Heart left ventricle (tissue), 16 donors: ENCODE results near the gene DMBT1. TPM values are rescaled to one million over a fixed set of nuclear protein-coding genes. Genes with fewer than 3 reads are reported as not detected.

Experiments
- ATAC-seq, 4 donors: fragments of 200-7000 bp; cut with Tn5 transposase; one replicate each; pipeline ENCODE4 v1.9.1; 2020 to 2022; ENCODE audit warnings: moderate library complexity in 4 of 4, mild to moderate bottlenecking in 3 of 4, moderate number of reproducible peaks in 1 of 4
- DNase-seq, 5 donors: peaks; one replicate each; pipeline ENCODE4 v3.0.0-alpha.2; 2020
- H3K27ac ChIP-seq, 12 donors: fragments of 200-600 bp; sonication (generic) in 4 of 12; one replicate each; pipeline versions ENCODE4 v1.5.0 to v1.8.0; 2016 to 2022; ENCODE audit warnings: mild to moderate bottlenecking in 2 of 12
- H3K27me3 ChIP-seq, 9 donors: fragments of 200-600 bp; sonication (generic) in 2 of 9; one replicate each; pipeline versions ENCODE4 v1.5.1 to v1.8.0; 2016 to 2022; ENCODE audit warnings: mild to moderate bottlenecking in 3 of 9
- H3K36me3 ChIP-seq, 9 donors: fragments of 200-600 bp; sonication (generic) in 2 of 9; one replicate each; pipeline versions ENCODE4 v1.5.0 to v1.8.0; 2018 to 2022; ENCODE audit warnings: mild to moderate bottlenecking in 2 of 9
- H3K4me1 ChIP-seq, 12 donors: fragments of 200-600 bp; sonication (generic) in 4 of 12; one replicate each; pipeline versions ENCODE4 v1.5.0 to v1.8.0; 2016 to 2022; ENCODE audit warnings: mild to moderate bottlenecking in 3 of 12
- H3K4me3 ChIP-seq, 12 donors: fragments of 200-600 bp; sonication (generic) in 4 of 12; one replicate each; pipeline versions ENCODE4 v1.5.0 to v1.8.0; 2017 to 2022; ENCODE audit warnings: mild to moderate bottlenecking in 9 of 12, moderate library complexity in 4 of 12
- H3K9me3 ChIP-seq, 12 donors: fragments of 200-600 bp; sonication (generic) in 4 of 12; one replicate each; pipeline versions ENCODE4 v1.5.0 to v1.8.0; 2016 to 2022; ENCODE audit warnings: mild to moderate bottlenecking in 1 of 12
- CTCF ChIP-seq, 12 donors: fragments of 200-600 bp; sonication (generic) in 4 of 12; IDR thresholded peaks; one replicate each; pipeline versions ENCODE4 v1.5.0 to v1.8.0; 2018 to 2022; ENCODE audit warnings: antibody characterized with exemption in 12 of 12, mild to moderate bottlenecking in 5 of 12
- POLR2A ChIP-seq, 2 donors: fragments of 450-650 bp; IDR thresholded peaks; one replicate each; pipeline ENCODE4 v1.6.1; 2017; ENCODE audit warnings: antibody characterized with exemption in 2 of 2, mild to moderate bottlenecking in 2 of 2, moderate library complexity in 2 of 2
- WGBS, 4 donors: extraction: QIAGEN DNeasy Blood & Tissue Kit in 2 of 4; methylation state at CpG; one replicate each; pipeline versions ENCODE4 v1.1.5 to v1.1.7; 2013 to 2018; 5-methylcytosine and 5-hydroxymethylcytosine counted together
- intact Hi-C, 10 donors: fragments of 100-400 bp; cut with DNase I; formaldehyde crosslinking; loops; one replicate each; pipeline versions ENCODE4 v1.11.1 to v1.14.2; 2022
- polyA plus RNA-seq, 2 donors: library from polyadenylated mRNA; stranded (reverse); fragments of 200-250 nt; gene quantifications; one replicate each; pipeline ENCODE4 v1.2.3, GENCODE V29; 2013
- total RNA-seq, 9 donors: library from RNA; depleted of rRNA in 2 of 9; stranded (reverse); fragments of >200 nt in 2 of 9; fragmentation: NEBNext Ultra II Directional in 3 of 9; extraction: Animal tissue kit (Norgen Biotek cat#: 25700) in 3 of 9; gene quantifications; one replicate each; pipeline versions ENCODE4 v1.1.0 to v1.2.4, GENCODE V29; 2016 to 2023
- donor health status: ischemic (EF 13 %, LVEDD 7.1; RV severe dilation, severe dysfunction).
- donor health status: healthy with polysubstance abuse.
- donor health status: DM: no; HTN: yes; CAD: no.
- donor health status: DM: no; HTN: no; CAD: no.
- donor health status: ischemic (EF 25% LVEDD 6.9; RV normal size, moderate dysfunction).
- donor health status: ischemic (EF 25% LVEDD 5.7; RV mildly dilated, moderate dysfunction).
- donor health status: healthy.
- donor health status: DM: yes; HTN: yes; CAD: no.
- donor health status: ischemic (EF 35%, LVEDD 5.7; RV mildly dilated, moderate dysfunction).
- donor health status: nonischemic (EF 11% LVEDD 7.7; RV severe dilation, severe dysfunction).
- donor health status: DM: yes; HTN: yes; CAD: no.
- donor health status: PGD.
- donor health status: ischemic (EF 29% LVEDD 5.4; RV normal size, mild dysfunction).
- donor health status: nonischemic (EF 23%, LVEDD 6.1; RV moderate dilation, normal function).

The DMBT1 gene
- total and polyA plus RNA-seq, 11 donors = 0.04 to 0.49 (median 0.10) TPM; not detected in 5

GRCh38 chr10:122672655-122673054 is 112.1 kb downstream of the DMBT1 start:
- intact Hi-C loops = no loop called here
- no peak overlapping the region for H3K4me3 ChIP-seq
- peaks cover 0 to 15% (median 3%) of the 10 kb centered on the region in 12 donors for H3K4me1 ChIP-seq
- no peaks in the 10 kb centered on the region for H3K27me3 ChIP-seq
- ATAC-seq = no peak
- WGBS, 4 donors = 91 to 98% (median 95%) methylated on average over 4 of the region's 4 CpGs
- H3K27ac ChIP-seq = no peak overlapping the region
- H3K9me3 ChIP-seq = no peaks in the 10 kb centered on the region
- no peak for DNase-seq
- TF ChIP-seq CTCF (IDR thresholded peaks at IDR 0.05) (no peak), POLR2A (IDR thresholded peaks at IDR 0.05) (no peak)
- H3K36me3 ChIP-seq = no peaks in the 10 kb centered on the region

- H3K36me3 ChIP-seq = no peaks in the 10 kb centered on the region
- H3K27ac ChIP-seq = no peak overlapping the region
- no peaks in the 10 kb centered on the region for H3K9me3 ChIP-seq
- intact Hi-C loops = no loop called here
- DNase-seq = peak in 1 of 5 donors; percentile 51
- H3K4me1 ChIP-seq = peaks cover 0 to 15% (median 3%) of the 10 kb centered on the region in 12 donors
- WGBS, 4 donors = 60 to 70% (median 66%) methylated on average over 6 of the region's 6 CpGs
- H3K4me3 ChIP-seq = no peak overlapping the region
- no peak for TF ChIP-seq POLR2A (IDR thresholded peaks at IDR 0.05)
- TF ChIP-seq CTCF (IDR thresholded peaks at IDR 0.05) = no peak
- ATAC-seq = no peak
- H3K27me3 ChIP-seq = no peaks in the 10 kb centered on the region
These were observed 112.7 kb downstream of the DMBT1 start for GRCh38 chr10:122673269-122673668.

- ATAC-seq (no peak), DNase-seq (no peak)
- Histone ChIP-seq H3K4me1 (peaks cover 0 to 15% (median 3%) of the 10 kb centered on the region in 12 donors), H3K27me3 (no peaks in the 10 kb centered on the region), H3K27ac (no peak overlapping the region), H3K9me3 (no peaks in the 10 kb centered on the region), H3K36me3 (no peaks in the 10 kb centered on the region), H3K4me3 (no peak overlapping the region)
- 74 to 83% (median 79%) methylated on average over 5 of the region's 5 CpGs for WGBS, 4 donors
- intact Hi-C loops = no loop called here
- no peak for TF ChIP-seq POLR2A (IDR thresholded peaks at IDR 0.05)
These were observed 113.2 kb downstream of the DMBT1 start for GRCh38 chr10:122673731-122674130.

DNA sequence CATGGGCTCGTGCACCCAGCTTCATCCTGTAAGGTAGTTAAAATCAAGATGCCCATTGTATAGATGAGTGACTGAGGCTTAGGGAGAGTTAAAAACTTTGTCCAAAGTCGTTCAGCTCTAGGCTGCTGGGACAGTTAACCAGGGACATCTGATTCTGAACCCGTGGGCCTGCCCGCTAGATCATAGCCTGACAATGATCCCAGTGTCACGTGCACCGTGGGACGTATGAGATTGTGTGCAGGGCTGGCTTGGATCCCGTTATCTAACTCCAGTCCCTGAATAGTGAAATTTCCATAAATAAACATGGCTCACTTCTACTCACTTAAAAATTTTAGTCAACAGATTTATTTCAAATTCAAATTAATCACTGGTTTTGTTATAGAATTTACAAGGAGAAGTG is 114.2 kb downstream of the DMBT1 start:
- no peaks in the 10 kb centered on the region for H3K36me3 ChIP-seq
- H3K4me1 ChIP-seq = peaks cover 0 to 9% (median 2%) of the 10 kb centered on the region in 12 donors
- peak; percentile 63 to 78 (median 71) for ATAC-seq
- WGBS, 4 donors = 26 to 48% (median 34%) methylated on average over 8 of the region's 8 CpGs
- peak in 4 of 5 donors; percentile 38 to 59 (median 48) for DNase-seq
- no peaks in the 10 kb centered on the region for H3K27me3 ChIP-seq
- intact Hi-C loops = no loop called here
- no peaks in the 10 kb centered on the region for H3K9me3 ChIP-seq
- H3K27ac ChIP-seq = peak overlapping the region in 5 of 12 donors; percentile 9 to 64 (median 36)
- TF ChIP-seq CTCF (IDR thresholded peaks at IDR 0.05) (no peak), POLR2A (IDR thresholded peaks at IDR 0.05) (no peak)
- no peak overlapping the region for H3K4me3 ChIP-seq

GRCh38 chr10:122675278-122675677 is 114.7 kb downstream of the DMBT1 start:
- Histone ChIP-seq H3K4me3 (no peak overlapping the region), H3K36me3 (no peaks in the 10 kb centered on the region), H3K27ac (peak overlapping the region in 5 of 12 donors; percentile 9 to 64 (median 36)), H3K4me1 (peaks cover 0 to 9% (median 2%) of the 10 kb centered on the region in 12 donors), H3K27me3 (no peaks in the 10 kb centered on the region), H3K9me3 (no peaks in the 10 kb centered on the region)
- no peak for TF ChIP-seq POLR2A (IDR thresholded peaks at IDR 0.05)
- TF ChIP-seq CTCF (IDR thresholded peaks at IDR 0.05) = no peak
- intact Hi-C loops = no loop called here
- WGBS, 4 donors = 51 to 66% (median 57%) methylated on average over 2 of the region's 2 CpGs
- DNase-seq (no peak), ATAC-seq (peak in 3 of 4 donors; percentile 34 to 56 (median 50))
